Measurements from ENCODE around the gene COL5A2.

The COL5A2 gene

DNA sequence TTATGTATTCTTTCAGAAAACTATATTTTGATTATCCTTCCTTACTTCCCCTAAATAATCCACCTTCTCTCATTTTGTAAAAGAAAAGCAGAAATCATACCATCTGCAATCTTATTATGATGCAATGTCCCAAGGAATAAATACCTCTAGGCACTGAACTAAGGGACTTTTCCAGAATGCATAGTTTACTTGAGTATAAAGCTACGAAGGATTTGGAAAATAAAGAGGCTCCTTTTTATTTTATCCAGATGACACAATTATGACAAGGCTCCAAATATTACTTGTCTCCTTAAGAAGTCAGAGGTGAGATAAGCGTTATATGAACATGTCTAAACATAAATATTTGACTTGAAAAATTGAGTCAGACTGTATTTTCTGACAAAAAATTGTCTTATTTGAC, 133.2 kb downstream of the COL5A2 start:
- DNase-seq = no peak

DNA sequence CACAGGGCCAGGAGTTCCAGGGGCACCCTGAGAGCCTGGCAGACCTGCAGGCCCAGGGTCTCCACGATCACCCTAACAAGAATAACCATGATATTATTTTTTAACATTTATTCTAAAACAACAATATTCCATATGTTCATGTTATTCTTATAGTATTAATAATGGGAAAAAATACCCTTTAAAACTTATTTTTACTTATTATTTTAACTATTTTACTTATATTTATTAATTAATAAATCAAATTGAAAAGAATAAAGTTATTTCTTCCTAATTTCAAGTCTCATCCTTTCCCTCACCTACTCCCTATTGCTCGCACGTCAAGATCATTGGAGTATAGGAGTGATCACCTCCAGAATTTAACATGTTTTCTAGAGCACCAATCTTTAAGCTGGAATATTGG, 133.7 kb downstream of the COL5A2 start:
- no peak for DNase-seq

DNA sequence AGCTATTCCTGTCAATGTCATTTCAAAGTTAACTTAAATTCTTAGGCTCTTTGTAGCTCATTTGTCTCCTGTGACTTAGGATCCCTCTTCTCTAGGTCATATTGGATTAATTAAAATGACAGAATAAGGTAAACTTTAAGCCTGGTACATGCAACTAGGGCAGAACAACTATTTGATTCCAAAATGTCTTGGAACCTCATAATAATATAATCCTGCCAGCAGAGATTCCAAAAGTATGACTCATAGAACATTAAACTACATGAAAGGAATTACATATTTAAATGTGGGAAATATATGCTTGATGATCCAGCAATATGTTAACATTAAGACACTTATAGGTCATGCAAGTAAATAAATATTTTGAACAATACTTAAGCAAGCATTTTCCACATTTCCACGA, 142.0 kb downstream of the COL5A2 start:
- DNase-seq = no peak

DNA sequence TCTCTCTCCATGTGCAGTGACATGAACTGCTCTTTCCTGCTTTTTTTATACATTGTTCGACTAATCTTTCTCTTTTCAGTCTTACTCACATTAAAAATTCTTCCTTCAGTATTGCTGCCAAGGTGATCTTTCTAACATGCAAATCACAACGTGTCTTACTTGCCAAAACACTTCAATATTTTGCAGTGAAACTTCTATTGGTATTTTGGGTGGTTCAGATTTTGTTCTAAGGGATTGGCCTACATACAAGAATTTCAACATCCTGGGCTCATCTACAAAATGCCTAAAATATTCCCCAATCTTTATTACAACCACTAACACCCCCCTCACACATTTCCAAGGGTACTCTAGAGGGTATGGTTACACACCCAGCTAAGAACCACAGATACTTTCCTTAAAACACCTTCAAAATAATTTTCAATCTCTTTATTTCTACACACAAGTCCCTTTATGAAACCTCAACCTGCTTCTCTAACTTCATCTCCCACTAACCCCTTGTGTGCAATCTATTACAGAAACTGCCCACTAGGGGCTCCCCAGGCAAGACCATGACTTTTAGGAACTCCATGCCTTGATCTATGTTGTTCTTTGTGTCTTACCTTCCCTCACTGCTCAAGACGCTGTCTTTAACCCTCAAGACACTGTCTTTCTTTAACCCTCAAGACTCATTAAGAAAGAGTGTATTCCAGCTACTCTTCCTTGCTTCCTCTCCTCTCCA, 154.5 kb downstream of the COL5A2 start:
- no peak for DNase-seq

DNA sequence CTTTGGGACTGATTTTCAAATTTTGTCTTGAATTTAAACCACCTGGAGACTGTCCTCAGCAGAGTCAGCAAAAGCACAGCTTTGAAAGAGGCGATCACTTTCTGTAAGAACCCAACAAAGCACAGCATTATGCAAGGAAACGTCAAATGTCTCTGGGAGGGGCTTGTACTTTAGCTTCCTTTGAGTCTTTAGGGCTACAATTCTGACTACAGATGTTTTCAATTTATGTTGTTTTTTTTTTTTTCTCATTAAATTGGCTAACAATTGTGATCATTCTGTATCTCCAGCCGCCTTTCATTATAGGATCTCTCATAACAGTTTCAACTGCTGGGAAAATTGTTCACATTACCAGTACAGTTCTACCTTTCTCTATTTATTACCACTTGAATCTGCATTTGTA, 157.1 kb downstream of the COL5A2 start:
- DNase-seq = no peak

DNA sequence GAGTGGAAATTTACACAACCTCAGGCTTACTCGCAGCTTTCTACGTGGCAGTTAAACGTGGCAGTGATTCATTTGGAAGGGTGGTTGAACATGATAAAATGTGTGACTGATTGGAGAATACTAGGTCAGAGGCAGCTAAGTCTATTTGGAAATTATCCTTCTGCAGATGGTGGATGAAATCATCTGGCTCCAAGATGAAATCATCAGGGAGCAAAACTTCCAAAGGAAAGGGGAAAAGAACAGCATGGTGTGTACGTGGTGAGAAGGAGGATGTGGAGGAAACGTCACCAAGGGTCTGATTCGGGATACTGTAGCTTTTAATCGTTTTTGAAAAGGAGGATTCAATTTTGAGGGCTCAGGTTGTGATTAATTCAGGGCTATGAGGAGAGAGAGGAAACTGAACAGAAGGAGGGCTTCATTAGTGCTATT, 157.5 kb downstream of the COL5A2 start:
- no peak for DNase-seq

DNA sequence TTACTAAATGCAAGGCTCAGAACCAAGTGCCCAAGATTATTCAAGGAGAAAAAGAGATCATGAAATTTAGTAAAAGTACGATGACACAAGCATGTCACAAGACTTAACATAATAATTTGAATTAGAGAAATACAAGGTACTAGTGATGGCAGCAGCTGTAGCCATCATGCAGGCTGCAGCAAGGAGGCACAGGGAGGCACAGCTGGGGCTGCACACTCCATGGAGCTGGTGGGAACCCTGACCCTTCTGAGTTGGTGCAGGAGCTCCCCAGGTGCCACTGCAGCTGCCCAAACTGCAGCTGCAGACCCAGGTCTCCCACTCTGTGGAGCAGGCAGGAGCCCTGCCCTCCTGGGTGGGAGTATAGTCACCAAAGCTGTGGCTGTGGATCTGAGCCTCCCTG, 159.4 kb downstream of the COL5A2 start:
- DNase-seq = no peak

DNA sequence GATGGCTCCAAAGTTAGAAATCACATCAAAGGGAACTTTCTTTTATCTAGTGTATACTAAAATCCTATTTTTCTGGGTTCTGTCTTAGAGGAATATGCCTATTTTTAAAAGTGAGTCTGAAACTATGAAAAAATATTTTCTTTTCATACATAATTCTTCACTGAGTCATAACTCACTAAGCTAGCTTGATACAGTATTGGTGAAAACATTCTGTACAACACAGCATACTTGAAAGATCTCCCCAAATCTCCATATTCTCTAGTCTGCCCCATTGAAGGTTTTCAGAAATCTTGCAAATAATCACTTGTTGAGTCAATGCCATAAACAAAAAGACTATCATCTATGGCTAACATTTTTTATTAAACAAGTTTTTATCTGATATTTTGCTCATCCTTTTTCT, 160.9 kb downstream of the COL5A2 start:
- no peak for DNase-seq

DNA sequence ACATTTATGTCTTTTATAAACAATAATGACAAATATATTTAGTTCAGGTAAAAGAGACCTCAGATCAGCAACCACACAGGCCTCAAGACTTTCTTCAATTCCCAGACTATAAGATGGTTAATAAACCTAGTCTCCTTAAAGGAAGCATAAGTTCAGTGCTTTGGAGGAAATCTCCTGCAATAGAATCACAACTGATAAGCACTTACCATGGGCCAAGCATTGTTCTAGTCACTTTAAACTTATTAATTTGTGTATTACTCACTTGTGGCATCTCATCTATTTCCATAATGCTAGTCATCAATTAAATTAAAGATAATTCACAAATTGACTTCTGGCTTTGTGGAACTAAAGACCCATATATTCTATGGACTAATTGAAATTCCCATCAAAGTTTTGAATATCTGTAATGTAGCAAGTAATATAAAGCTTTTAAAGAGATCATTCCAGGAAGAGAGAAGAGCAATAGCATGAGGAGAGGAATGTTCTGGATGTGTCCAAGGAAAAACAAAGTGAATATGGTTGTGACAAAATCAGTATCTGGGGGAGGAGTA, 163.2 kb downstream of the COL5A2 start:
- DNase-seq = no peak

DNA sequence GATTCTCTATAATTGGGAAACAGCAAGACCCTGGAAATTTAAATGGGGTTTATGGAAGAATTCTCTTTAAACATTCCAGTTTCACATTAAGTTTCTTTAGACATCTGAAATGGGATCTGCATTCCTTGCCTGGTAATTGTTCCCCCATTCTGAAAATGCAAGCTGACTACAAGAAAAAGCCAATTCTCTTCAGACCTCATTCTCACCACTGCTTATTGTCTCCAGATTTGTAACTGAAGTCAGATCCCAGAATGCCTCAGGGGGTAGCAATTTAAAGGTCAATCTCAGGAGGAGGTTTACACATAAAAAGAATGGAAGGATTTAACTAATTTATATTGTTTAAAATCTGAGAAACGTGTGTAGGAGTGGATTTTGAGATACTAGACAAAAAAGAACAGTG, 164.2 kb downstream of the COL5A2 start:
- no peak for DNase-seq

DNA sequence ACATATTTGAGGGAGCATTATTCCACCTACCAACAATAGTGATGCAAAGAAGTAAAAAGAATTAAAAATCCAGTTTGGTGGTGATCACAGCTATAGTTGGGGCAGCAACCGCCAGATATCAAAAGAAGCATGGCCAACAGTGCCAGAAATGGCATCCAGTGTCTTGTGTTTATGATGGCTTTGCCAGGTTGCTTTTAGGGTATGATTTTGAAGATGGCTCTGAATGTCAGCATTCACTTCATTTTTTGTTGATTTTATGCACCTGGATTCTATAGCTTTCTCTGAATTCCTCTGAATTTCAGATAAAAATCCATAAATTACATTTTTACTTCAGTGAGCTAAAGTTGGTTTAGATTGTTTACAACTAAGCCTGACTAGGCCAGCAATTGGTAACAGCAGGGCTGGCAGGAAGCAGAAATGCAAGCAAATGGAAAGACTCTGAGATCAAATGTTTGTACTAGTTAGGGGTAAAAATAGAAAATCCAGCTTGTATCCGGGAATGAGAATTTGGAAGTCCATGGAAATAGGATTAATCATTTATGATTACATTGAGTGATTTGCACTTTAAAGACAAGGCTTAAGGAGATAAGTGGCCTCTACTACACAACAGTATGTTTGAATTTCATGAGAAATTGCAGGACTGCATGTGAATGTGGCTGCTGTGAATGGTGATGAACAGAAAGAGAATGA, 165.0 kb downstream of the COL5A2 start:
- no peak for DNase-seq

DNA sequence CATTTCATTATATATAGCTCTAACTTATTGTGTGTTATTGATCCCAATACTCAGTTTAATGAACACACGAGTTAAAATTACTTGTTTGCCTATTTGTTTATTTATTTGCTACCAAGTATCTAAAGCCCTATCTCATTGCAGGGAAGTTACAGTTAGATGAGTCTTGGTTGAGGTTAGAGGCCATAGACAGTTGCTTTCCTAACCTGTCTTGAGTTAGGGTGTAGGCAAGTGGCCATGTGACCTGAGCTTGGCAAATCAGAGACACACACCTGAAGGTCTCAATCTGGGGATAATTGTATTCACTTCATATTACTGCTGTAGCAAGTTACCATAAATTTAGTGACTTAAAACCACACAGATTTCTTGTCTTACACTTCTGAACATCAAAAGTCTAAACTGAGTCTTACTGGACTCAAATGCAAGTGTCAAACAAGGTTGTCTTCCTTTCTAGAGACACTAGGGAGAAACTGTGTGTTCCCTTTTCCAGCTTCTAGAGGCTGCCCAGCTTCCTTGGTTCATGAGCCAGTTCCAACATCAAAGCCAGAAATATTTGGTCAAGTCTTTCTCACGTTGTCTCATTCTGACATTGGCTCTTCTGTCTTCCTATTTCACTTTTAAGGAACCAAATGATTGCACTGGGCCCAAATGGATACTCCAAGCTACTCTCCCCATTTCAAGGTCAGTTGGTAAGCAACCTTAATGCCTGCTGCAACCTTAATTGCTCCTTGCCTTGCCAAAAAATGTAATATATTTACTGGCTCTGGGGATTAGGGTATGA, 165.7 kb downstream of the COL5A2 start:
- DNase-seq = no peak

DNA sequence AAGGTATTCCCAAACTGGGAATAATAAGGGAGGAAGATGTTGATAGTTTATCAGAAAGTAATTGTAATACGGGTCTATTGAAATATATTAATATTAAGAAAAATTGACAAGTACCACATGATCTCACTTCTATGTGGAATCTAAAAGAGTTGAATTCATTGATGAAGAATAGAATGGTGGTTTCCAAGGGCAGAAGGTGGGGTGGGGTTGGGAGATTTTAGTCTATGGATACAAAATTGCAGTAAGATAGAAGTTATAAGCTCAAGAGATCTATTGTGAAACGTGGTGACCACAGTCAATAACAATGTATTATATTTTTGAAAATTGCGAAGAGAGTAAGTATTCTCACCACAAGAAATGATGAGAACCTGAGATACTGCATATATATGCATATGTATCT, 166.5 kb downstream of the COL5A2 start:
- DNase-seq = no peak

DNA sequence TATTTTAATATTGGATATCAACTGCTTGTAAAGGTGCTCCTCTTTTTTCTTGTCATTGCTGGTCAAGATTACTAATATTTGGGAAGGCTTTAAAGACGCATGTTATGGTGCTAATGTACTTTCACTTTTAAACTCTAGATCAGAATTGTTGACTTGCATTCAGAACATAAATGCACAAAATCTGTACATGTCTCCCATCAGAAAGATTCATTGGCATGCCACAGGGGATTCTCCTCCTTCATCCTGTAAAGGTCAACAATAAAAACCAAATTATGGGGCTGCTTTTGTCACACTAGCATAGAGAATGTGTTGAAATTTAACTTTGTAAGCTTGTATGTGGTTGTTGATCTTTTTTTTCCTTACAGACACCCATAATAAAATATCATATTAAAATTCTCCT, 167.2 kb downstream of the COL5A2 start:
- no peak for DNase-seq

DNA sequence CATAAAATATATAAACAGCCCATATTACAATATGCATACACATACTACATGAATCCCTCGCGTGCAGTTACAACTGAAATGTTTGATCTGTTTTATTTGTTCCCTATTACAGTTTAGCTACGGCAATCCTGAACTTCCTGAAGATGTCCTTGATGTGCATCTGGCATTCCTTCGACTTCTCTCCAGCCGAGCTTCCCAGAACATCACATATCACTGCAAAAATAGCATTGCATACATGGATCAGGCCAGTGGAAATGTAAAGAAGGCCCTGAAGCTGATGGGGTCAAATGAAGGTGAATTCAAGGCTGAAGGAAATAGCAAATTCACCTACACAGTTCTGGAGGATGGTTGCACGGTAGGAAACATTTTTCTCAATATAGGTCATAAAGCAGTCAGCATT, 169.0 kb downstream of the COL5A2 start:
- no peak for DNase-seq

DNA sequence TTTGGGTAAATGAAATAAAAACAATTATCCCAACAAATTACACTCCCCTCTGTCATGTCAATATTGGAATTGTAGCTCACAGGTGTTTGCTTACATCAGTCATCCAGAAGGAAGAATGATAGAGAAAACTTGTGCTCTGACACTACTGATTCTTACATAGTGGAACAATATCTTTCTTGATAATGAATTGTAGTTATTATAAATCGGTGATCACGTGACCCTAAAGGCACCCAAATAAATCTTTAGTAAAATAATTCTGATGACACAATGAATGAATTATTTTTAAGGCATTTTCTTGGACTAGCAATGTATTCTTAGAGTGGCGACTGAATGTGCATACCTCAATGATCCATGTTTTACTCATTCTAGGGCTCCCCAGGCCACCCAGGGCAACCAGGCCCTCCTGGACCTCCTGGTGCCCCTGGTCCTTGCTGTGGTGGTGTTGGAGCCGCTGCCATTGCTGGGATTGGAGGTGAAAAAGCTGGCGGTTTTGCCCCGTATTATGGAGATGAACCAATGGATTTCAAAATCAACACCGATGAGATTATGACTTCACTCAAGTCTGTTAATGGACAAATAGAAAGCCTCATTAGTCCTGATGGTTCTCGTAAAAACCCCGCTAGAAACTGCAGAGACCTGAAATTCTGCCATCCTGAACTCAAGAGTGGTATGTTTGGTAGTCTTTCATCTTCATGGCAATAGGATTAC, 170.9 kb downstream of the COL5A2 start:
- DNase-seq = no peak

DNA sequence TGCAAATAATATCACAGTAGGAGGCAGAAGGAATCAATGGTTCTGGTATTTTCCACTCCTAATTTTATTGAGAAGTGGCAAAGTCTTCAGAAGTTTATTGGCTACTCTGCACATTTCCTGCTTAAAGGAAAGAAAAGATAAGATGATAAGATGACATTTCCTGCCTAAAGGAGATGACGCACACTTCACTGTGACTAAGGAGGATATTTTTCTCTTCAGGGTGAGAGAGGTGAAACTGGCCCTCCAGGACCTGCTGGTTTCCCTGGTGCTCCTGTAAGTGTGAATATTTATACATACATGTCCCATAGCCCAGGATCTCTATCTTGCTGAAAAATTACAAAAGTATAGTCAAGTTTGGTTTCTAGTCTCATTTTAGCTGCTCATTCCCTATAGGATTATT, 177.5 kb downstream of the COL5A2 start:
- DNase-seq = no peak

DNA sequence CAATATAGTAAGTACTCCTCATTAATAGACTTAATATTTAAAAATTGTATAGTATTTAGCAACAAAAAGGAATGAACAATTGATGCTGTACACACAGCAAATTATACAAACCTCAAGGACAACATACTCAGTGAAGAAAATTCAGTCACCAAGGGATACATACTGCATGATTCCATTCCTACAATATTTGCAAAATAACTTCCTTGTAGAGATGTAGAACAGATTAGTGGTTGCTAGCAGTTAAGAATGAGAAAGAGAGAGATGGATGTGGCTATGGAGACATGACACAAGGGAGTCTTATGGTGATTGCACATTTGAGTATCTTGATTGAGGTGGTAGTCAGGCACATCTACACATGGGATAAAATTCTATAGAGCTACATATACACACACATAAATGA, 179.3 kb downstream of the COL5A2 start:
- no peak for DNase-seq

DNA sequence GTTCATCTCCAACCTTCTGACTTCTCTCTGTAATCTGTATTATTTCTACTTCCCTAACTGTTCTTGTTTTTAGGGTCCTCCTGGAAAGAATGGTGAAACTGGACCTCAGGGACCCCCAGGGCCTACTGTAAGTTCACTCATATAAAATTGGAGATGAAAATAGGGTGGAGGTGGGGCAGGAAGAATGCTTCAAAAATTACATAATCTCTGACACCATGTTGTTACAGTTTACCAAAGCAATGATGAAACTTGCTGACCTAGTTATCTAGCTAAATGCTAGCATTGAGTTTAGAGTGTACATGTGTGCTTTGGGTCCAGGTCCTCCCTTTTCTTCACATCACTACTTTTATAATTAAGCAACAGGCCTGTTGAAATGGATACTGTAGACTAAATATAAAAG, 182.3 kb downstream of the COL5A2 start:
- DNase-seq = no peak

DNA sequence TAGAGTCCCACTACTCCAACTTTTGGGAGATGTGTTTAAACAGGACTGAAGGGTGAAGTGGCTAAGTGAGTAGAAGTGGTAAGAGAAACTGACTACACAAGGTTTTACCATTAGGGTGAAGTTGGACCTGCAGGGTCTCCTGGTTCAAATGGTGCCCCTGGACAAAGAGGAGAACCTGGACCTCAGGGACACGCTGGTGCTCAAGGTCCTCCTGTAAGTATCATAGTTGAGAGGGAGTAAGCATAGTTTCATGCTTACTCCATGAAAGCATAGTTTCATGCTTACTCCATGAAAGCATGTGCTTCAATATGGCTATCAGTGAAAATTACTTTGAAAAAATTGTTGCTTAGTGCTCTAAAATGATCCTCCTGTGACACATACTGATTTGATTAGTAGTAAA, 186.3 kb downstream of the COL5A2 start:
- no peak for DNase-seq

DNA sequence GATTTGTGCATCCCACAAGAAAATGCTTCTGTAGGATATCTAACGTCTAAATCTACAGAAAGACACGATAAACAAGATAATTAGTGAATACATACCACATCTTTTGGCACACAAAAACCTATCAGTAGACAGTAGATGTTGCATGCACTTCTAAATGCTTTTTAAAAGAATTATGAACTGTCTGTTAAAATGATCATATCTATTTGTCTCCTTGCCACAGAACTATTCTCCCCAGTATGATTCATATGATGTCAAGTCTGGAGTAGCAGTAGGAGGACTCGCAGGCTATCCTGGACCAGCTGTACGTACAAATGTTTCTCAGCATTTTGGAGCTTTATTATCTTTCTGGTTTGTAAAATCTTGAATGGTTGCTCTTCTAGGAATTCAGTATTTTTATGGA, 192.7 kb downstream of the COL5A2 start:
- DNase-seq = no peak

DNA sequence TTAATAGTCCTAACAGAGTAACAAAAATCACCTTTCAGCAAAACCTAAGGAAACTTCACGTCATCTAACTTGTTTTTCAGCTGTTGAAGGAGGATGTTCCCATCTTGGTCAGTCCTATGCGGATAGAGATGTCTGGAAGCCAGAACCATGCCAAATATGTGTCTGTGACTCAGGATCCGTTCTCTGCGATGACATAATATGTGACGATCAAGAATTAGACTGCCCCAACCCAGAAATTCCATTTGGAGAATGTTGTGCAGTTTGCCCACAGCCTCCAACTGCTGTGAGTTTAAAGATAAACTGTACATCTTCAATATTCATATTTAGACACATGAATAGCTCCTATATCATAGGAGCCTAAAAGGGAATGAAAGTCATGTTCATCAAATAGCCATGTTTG, 194.9 kb downstream of the COL5A2 start:
- no peak for DNase-seq

DNA sequence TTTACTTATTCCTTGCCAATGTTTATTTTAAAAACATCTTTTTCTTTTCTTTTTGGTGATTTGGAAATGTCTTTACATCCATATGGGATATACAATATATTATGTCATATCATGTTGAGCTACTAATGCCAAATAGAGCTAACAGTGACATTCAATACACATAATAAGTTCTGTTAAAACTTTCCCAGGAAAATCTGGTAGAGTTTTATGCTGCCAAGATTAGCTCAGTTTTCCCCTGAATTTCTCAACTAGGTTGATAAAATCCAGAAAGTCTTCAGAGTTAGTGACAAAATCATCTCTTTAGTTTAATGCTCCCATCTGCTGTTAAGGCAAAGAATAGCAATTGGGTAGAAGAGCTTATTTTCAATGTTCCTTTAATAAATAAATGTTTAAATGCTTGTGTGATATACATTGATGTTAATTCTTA, 195.5 kb downstream of the COL5A2 start:
- DNase-seq = no peak
